Left forelimb (tissue), 1 donor: ENCODE data around the gene CACNA1I.
A peak's percentile ranks its signal among the peaks of the same experiment; 100 is the strongest.
"Not testable (repeated sequence)": the region's sequence is repeated elsewhere in the genome, so short reads cannot be mapped to it uniquely, and the experiment has no call there.

Experiments used
- DNase-seq: peaks from one replicate; pipeline ENCODE4 v3.0.0-alpha.2; 2018; ENCODE audit warnings: low spot score

The CACNA1I gene

DNA sequence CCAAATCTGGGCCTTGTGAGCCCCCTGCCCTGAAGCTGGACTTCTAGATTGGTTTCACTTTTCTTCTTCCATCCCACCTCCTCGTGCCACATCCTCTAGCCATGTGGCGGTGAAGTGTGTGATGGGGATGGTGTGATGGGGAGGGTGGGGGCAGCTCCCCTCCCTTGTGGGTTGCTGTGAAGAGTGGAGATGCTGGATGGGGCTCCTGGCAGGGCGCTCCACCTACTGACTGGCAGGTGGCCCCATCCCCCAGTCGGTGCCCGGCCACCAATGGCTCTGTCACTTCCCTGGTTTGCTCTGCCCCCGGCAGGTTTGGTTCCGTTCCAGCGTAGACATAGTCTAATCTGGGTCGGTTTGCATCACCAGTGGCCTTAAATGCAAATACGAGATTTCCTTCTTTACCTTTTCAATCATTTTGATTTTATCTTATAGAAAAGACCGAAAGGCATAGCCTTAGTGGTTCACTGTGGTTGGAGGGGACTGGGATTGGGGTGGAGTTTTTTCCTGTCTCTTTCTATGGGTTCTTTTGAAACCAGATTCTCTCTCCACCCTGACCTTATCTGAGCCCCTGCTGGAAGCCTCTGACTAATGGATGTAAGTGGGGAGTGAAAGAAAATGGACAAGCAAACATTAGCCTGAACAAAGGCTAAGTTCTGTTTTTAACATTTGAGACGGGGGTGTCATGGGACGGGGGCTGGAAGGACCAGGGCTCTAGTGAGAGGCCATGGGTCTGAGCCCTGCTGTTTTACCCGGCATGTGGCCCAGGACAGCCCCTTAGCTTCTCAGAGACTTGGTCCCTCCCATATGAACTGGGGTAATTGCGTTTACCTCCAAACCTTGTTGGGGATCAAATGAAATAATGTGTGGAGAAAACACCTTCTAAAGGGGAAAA, 149.3 kb downstream of the CACNA1I start:
- peak; percentile 48 for DNase-seq

DNA sequence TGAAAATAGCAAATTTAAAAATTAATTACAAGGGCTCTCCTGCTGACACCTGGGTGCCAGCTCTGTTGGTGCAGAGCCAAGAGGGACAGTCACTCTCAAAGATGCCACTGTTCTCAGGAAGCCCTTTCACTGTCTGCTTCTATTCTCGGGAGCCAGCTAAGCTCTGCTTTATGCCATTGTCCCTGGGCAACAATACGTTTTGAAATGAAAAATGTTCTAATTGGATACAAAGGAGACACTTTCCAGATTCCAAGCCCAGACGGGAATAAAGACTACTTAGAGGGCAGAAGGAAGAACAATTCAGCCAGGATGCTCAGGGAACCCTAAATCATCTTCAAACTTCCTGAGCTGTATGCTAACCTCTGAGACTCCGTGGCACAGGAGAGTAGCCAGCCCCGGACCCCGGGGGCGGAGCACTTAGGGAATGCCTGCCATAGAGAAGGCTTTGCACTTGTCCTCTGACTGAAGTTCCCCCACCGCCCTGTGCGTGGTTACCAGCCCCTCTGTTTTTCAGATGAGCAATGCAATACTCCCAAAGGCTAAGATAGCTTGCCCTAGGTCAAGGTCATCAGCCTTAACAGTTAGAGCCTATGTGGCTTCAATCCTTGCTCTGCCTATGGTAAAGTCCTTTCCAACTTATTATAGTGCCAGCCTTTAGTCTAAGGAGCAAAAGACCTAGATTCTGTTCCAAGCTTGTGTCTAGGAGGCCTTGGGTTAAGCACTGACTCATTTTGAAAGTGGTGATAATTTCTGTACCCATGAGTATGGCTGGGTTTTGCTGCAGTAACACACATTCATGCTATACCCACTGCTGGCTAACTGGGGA, 150.9 kb downstream of the CACNA1I start:
- DNase-seq: peak; percentile 30

DNA sequence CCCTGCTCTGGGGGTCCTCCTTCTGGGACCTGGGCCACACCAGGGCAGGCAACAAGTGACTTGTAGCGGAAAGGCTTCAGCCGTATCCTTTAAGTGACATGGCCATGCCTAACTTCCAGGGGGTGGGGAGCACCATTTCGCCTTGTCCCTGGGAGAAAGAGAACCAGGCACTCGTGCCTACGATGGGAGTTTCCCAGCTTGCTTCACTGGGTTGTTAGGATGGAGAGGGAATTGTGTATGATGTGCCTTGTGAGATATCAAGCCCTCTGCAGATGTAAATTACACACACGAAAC, 151.4 kb downstream of the CACNA1I start:
- peak; percentile 44 for DNase-seq

DNA sequence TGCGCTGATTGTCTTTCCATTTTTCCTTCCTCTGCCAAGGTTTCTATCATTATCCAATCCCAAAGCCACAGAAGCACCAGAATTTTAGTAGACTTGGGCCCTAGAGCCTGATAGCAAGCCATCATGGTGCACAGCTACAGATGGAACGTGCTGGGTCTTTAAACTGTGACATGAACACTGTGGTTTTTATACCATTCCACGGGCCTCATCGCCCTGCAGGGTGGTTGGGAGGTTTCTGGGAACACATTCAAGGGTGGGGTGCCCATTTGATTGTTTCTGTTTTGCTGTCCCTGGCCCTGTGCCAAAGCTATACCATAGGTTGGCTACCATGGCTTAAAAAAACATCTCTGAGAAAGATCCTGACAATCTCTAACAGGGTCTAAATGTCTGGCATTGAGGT, 151.9 kb downstream of the CACNA1I start:
- peak; percentile 33 for DNase-seq

DNA sequence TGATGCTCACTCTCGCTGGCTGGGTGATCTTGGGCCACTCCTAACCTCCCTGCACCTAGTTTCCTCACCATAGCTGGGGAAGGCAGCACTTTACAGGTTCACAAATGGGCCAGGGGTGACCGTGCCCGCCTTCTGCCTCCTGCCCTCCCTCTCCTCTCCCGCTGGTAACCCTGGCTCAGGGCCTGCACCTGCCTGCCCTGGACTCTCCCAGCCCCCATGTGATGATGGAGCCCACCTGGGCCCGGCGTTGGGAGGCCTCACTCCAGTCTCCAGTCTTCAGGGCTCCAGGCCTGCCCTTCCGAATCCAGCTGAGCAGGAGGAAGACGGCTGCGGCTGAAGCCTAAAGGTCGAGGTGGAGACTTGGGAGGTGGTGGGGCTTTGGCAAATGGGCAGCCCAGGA, 152.9 kb downstream of the CACNA1I start:
- DNase-seq: peak; percentile 33

DNA sequence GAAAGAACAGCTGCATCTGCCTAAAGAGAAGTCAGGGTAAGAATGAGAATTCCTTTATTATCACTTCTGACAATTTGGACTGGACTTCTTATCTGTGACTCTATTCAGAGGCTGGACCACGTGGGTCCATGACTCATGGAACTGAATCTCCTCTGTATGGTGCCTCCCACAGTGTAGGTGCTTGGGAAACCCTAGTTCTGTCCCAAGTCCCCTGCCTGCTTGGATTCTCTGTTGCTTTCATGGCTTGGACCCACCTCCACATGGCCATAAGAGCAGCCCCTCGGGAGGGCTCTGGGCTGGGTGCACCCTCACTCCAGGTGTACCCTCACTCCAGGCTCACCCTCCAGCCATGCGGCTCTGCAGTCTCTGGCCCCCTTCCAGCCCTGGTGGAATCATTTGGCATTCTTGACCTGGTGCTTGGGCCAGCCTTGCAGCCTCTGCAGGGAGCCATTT, 153.4 kb downstream of the CACNA1I start:
- DNase-seq: peak; percentile 47

DNA sequence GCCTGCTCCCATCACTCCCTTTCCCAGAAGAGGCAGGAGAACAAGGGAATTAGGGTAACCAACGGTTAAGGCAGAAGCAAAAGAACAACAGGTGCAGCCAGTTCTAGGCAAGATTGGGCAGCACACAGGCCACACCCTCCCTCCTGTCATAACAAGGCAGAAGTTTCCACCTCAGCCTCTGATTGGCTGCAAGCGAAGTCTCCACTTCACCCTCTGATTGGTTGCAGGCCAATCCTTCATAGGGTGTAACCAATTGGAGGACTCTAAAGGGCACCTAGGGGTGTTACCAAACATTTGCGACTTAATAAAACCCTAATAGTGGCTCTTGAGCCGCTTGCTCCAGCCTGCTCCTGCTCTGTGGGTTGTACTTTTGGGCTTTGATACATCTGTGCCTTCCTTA, 153.8 kb downstream of the CACNA1I start:
- peak; percentile 37 for DNase-seq

DNA sequence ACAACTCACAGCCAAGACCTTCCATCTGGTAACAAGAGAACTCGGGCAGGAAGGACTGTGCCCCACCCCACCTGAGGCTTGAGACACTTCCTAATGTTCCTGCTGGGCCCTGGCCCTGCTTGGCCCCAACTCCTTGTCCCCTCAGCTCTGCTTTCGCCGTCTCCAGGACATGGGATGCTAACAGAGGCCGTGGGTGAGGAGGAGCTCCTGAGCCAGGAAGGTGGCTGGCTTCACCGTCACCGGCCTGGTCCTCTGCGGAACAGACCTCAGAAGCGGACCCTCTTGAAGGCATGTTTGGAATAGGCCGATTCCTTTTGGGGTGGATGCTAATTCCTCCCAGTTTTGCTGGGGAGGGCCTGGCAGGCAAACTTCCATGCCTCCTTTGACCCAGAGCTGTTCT, 154.3 kb downstream of the CACNA1I start:
- no peak for DNase-seq

DNA sequence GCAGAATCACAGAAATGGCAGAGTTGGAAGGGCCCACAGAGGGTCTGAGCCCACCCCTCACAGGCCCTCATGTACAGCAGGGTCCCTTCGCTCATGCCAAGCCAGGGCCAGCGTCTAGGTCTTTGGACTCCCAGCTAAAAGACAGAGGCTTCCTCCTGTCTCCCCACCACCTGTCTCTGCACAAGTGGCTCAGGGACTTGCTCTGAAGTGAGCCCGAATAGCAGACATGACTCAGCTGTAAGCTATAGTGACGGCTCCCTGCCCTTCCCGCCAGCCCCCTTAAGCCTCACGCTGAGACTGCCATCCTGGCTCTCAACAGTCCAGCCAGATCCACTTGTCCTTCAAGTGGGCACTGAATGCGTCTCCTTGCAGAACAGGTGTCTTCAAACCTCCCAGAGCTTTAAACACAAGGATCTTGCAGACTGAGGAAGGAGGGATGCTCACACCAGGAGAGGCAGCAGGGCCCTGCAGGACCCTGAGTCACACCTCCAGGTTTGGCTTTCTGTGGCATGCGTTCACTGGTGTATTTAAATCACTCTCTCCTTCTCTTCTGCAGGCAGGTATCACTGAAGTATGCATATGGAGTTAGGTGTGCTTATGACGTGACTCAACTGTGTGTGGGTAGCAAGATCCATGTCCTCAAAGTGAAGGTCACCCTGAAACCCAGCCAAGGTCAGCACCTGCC, 154.9 kb downstream of the CACNA1I start:
- peak; percentile 17 for DNase-seq

DNA sequence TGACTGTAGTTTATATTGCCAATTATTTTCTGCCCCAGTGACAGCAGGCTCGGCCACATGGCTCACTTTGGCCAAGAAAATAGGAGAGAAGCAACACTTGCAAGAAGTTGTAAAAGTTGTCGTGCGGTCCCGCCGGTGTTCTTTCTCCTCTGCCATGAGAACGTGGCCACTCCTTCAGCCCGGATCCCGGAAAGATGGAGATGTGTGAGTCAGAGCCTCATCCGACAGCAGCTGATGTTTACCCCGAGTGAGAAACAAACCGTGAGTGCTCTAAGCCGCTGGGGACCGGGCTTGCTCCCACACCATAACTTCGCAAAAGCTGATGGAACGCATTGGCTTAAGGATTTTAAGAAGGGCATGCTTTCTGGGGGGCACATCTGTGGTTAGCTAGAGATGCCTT, 157.0 kb downstream of the CACNA1I start:
- peak; percentile 44 for DNase-seq

DNA sequence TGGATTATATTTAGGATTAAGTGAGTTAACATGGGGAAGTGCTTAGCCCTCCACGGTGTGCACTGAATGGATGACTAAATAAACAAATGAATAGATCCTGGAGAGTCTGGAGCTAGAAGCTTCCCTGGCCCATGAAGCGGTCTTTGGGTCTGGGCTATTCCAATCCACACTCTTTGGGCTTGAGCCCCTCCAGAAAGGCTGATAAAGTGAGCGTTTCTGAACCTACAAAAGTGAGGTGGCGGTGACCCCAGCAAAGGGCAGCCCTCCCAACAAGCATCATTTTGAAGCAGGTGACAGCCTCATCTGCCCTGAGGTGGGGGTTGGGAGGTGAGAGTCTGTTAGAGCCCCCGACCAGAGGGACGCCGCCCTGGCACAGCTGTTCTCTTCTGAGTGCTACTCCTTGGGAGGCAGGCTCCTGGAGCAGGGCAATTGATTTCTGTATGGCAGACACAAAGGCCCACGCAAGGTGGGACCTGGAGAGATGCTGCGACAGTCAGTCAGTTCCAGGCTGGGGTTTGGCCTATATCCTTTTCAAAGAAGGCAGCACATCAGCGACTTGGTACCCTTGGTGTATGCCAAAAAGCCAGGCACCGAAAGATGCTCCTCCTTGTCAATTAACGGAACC, 157.8 kb downstream of the CACNA1I start:
- DNase-seq: no peak

DNA sequence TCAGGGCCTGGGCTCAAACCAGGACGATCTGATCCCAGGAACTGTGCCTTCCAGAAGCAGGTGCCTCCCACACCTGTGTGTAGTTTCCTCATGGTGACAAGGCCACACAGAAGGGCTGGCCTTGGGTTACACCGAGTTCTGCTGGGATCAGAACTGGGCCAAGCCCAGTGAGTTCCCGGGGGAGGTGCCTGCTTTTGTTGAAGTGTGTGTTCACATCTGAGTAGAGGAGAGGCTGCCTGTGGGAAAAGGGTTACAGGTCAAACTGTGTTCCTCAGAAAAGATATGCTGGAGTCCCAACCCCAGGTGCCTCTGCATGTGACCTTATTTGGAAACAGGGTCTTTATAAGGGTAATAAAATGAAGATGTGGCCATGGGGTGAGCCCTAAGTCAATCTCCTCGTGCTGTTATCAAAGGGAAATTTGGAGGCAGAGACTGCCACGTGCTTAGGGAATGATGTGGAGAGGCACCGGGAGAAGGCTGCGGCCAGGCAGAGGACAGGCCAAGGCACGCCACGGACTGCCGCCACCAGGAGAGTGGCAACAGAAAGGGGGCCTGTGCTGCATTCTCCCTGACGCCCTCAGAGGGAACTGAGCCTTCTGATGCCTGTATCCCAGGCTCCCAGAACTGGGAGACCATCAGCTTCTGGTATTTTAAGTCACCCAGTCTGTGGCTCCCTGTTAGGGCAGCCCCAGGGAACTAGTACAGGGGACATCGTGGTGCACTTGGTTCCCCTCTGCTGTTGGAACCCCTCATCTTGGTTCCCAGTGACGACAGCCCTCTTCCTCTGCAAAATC, 158.8 kb downstream of the CACNA1I start:
- DNase-seq: no peak

DNA sequence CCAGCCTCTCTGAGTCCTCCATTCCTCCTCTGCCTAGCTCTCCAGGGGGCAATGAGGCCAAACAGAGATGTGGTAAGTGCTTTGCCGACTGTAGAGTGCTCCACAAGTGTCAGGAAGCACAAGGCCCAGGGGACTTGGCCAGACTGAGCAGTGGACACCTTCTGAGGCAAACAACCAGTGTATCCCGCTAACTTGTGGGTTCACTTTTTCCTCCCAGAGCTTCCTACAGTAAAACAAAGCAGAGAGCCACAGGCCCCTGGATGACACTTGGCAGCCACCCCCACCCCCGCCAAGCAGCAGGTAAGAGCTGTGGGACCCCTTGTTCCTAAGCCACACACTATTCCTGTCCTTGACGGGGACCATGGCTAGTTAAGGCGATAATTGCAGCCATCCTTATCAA, 160.9 kb downstream of the CACNA1I start:
- DNase-seq: no peak

DNA sequence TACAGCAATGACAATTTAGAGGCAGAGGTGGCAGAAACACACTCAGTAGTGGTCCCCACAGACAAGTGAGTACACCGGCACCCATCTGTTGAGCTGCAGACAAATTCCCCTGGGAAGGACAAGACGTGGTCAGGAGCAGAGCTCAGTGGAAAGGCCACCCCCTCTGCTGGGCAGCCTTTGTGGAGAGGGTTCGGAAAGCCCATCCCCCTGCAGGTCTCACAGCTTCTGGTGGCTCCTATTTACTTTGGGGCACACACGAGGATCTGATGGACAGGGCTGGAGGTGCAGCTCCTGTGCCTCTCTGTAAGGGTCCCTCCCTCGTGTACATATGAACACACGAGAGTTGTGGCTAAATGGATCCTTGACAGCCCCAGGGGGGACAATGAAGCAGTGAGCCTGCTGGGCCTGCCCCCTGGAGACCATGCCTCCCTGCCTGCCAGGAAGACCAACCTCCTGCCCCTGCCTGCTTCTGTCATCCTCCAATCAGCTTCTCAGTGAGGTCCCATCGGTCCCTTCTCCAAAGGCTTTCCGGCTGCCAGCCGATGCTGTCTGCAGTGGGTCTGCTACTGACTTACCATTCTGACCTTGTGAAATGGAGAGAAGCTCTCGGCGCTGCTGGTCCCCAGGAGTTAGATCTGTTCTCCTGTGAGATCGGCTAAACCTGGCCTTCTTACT, 161.5 kb downstream of the CACNA1I start:
- DNase-seq: no peak

DNA sequence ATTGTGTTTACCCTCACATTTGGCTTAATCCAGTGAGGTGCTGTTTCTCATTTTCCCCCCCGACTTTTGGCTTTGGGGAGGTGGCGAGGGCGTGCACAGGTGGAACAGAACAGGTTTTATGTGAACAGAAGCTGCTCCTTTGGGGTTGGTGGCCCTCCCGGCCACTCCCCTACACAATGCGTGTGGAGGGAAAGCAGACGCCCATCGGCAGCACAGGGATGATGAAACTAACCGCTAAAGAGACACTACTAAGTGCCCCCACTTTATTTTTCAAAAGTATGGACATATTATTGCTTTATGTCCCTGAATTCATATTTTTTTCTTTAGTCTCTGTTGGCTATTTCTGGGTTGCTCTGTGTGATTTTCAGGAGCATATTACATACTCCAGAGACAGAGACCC, 162.1 kb downstream of the CACNA1I start:
- DNase-seq: no peak

DNA sequence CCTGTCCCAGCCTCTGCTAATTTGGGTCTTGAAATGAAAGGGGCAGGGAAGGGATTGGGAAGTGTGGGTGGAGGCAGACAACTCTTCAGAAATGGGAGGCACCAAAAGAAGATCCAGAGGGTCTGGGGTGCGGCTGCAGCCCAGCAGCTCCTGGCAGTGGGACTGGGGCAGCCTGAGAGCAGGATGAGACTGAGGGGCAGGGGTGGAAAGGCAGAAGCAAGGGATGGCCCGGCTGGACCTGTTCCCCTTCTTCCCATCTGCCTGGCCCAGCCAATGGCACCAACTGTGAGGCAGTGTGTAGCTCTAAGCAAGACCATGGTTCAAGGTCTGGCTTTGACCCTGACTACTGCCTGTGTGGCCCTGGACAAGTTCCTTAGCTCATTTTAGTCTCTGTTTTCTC, 162.6 kb downstream of the CACNA1I start:
- DNase-seq: no peak

DNA sequence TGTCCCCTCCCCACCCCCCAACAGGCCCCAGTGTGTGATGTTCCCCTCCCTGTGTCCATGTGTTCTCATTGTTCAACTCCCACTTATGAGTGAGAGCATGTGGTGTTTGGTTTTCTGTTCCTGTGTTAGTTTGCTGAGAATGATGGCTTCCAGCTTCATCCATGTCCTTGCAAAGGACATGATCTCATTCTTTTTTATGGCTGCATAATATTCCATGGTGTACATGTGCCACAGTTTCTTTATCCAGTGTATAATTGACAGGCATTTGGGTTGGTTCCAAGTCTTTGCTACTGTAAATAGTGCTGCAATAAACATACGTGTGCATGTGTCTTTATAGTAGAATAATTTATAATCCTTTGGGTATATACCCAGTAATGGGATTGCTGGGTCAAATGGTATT, 163.5 kb downstream of the CACNA1I start:
- DNase-seq: not testable (repeated sequence)

DNA sequence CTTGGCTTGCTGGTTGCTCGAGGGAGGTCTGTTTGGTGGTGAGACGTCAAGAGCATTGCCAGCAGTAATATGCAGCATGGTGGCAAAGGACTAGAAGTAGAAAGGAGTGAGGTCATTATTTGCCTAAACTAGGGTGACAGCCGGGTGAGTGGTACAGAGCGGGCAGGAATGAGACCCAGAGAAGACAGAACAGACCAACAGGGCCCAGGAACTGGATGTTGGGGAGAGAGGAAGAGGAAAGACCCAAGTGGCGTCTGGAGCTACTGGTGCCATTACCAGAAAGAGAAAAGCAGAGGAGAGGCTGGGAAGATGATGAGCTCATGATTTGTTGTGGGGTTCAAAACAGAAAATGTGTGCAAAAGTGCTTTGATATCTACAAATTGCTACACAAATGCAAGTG, 164.3 kb downstream of the CACNA1I start:
- DNase-seq: no peak

DNA sequence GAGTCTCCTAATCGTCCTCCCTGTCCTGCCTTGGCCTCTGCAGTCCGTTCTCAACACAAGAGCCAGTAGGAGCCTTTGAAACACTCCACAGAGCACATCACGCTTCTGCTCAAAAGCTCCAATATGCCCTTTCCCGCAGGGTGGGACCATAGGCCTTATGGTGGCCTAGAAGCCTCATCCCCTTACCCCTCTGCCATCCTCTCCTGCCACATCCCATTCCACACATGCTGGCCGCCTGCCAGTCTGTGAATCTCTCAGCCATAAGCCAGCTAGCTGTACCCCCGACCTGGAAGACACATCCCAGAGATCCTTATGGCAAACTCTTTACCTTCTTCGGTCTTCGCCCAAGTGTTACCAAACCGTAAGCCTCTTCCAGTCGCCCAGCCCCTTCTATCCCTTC, 165.2 kb downstream of the CACNA1I start:
- no peak for DNase-seq

DNA sequence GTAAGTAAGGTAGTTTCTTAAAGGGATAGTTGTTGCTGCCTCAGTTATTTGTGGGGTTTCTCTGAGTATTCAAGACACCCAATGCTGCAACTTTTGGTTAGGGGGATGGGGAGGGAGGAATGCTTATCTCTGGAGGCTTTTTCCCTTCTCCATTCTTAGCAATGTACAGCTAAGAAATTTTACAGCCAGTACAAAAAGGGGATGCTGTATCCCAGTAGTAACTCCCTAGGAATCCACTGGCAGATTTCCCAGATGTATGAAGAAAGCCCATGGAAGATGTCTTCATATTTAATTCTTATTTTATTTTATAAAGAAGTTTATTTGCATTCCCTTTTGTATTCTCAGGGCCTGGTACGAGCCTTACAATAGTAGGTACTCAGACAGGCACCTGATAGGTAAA, 168.2 kb downstream of the CACNA1I start:
- no peak for DNase-seq
